K562 (cell line): ENCODE data around the gene ADD1. TPM values are rescaled to one million over a fixed set of nuclear protein-coding genes. Genes with fewer than 3 reads are reported as not detected.

Experiments
- ATAC-seq: fragments of 200-7000 bp; cut with Tn5 transposase; 3 replicates; pipeline ENCODE4 v1.9.1; 2020; ENCODE audit warnings: moderate library complexity
- BruUV-seq: library from RNA; stranded (reverse); fragments of 400-500 nt; replicated peaks from 2 replicates; lab custom pipeline; 2021; lab: Mats Ljungman, UMichigan
- CTCF ChIA-PET: fragments of 300-600 bp; formaldehyde crosslinking; extraction: SDS; loops from one replicate; lab custom pipeline; 2021; ENCODE audit warnings: low intra/inter-chr PET ratio; lab: Yijun Ruan, JAX
- POLR2A ChIA-PET: fragments of 300-600, 350-650 bp; sonication (Branson Sonifier 250); formaldehyde crosslinking; extraction: SDS; loops from one replicate; lab custom pipeline; 2021; ENCODE audit warnings: antibody characterized with exemption, inconsistent platforms; lab: Yijun Ruan, JAX
- DNase-seq, 4 experiments: peaks; one replicate each; pipeline versions ENCODE4 v3.0.0 to v3.0.0-alpha.2; 2011 to 2018; ENCODE audit warnings: low spot score in 3 of 4, mixed read lengths in 3 of 4; ENCODE audit errors: extremely low read depth in 1 of 4
- FAIRE-seq: peaks from 2 replicates; lab custom pipeline; 2011; peaks lifted over from hg19 to GRCh38; lab: Jason Lieb, UNC
- H2AFZ ChIP-seq: 2 replicates; pipeline ENCODE4 v1.6.0; 2011; ENCODE audit warnings: low read depth, low read length, control low read depth, inconsistent platforms
- H3K27ac ChIP-seq: fragments of 200-600 bp; 3 replicates; pipeline ENCODE4 v1.8.0; 2011; ENCODE audit warnings: low read depth, mild to moderate bottlenecking, control low read depth, inconsistent platforms, low read length, moderate library complexity, mixed read lengths; ENCODE audit errors: extremely low read depth
- H3K27me3 ChIP-seq, 2 experiments: fragments of 300-600 bp in 1 of 2; 2 replicates in 1 of 2; 3 replicates in 1 of 2; pipeline versions ENCODE4 v1.6.0 to v1.8.0; 2011; ENCODE audit warnings: inconsistent platforms in 2 of 2, low read length in 2 of 2, mild to moderate bottlenecking in 1 of 2, mixed read lengths in 1 of 2, moderate library complexity in 1 of 2; ENCODE audit not compliant: control insufficient read depth in 2 of 2, insufficient read depth in 2 of 2
- H3K36me3 ChIP-seq: fragments of 300-600 bp; 3 replicates; pipeline ENCODE4 v1.8.0; 2011; ENCODE audit warnings: mild to moderate bottlenecking, low read length, inconsistent platforms; ENCODE audit not compliant: control insufficient read depth, insufficient read depth
- H3K4me1 ChIP-seq, 2 experiments: fragments of 200-600 bp in 1 of 2; replicated peaks in 1 of 2; 2 replicates in 1 of 2; 3 replicates in 1 of 2; pipeline versions ENCODE4 v1.5.1 to v1.8.0; 2011; ENCODE audit warnings: inconsistent platforms in 2 of 2, low read length in 2 of 2, mild to moderate bottlenecking in 1 of 2, mixed read lengths in 1 of 2, moderate library complexity in 1 of 2; ENCODE audit not compliant: control insufficient read depth in 2 of 2, insufficient read depth in 2 of 2
- H3K4me2 ChIP-seq: 2 replicates; pipeline ENCODE4 v1.6.1; 2011; ENCODE audit warnings: low read length, control low read depth, inconsistent platforms, mixed read lengths; ENCODE audit not compliant: insufficient read depth
- H3K4me3 ChIP-seq: fragments of 200-600 bp; sonication (generic), shearing (Covaris generic); 2 replicates; pipeline ENCODE4 v1.5.1; 2016; ENCODE audit warnings: control low read depth, inconsistent platforms
- H3K79me2 ChIP-seq: fragments of 200-600 bp; 3 replicates; pipeline ENCODE4 v1.8.0; 2011; ENCODE audit warnings: low read length, inconsistent platforms; ENCODE audit not compliant: control insufficient read depth, insufficient read depth
- H3K9ac ChIP-seq, 2 experiments: 2 replicates each; pipeline versions ENCODE4 v1.6.0 to v1.6.1; 2011; ENCODE audit warnings: low read depth in 2 of 2, low read length in 2 of 2, control low read depth in 1 of 2, inconsistent platforms in 1 of 2, mild to moderate bottlenecking in 1 of 2, mixed read lengths in 1 of 2; ENCODE audit not compliant: insufficient read depth in 1 of 2
- H3K9me1 ChIP-seq: one replicate; pipeline ENCODE4 v1.6.0; 2011; ENCODE audit warnings: inconsistent platforms, mild to moderate bottlenecking, low read length, moderate library complexity; ENCODE audit not compliant: control insufficient read depth, insufficient read depth
- H3K9me3 ChIP-seq: replicated peaks from 2 replicates; pipeline ENCODE4 v1.5.1; 2011; ENCODE audit warnings: low read depth, low read length, inconsistent platforms; ENCODE audit not compliant: control insufficient read depth, insufficient read depth
- H4K20me1 ChIP-seq: replicated peaks from 2 replicates; pipeline ENCODE4 v1.6.1; 2011; ENCODE audit warnings: low read length, inconsistent platforms, mixed read lengths; ENCODE audit not compliant: control insufficient read depth, insufficient read depth
- CCNT2 ChIP-seq: IDR thresholded peaks from 2 replicates; pipeline ENCODE4 v1.6.1; 2011; ENCODE audit warnings: borderline replicate concordance, low read depth, mild to moderate bottlenecking, moderate library complexity, mixed read lengths, low read length; ENCODE audit not compliant: insufficient read length; ENCODE audit errors: extremely low read depth
- CHD4 ChIP-seq: fragments of 200-600 bp; sonication (generic); IDR thresholded peaks from 3 replicates; pipeline ENCODE4 v1.6.1; 2012; ENCODE audit warnings: low read depth, mild to moderate bottlenecking, mixed read lengths, low read length, inconsistent platforms; ENCODE audit not compliant: insufficient read depth, insufficient replicate concordance, poor library complexity, severe bottlenecking
- E2F8 ChIP-seq: fragments of 450-650 bp; IDR thresholded peaks from 2 replicates; pipeline ENCODE4 v1.7.1; 2018; ENCODE audit warnings: mild to moderate bottlenecking, low read depth; ENCODE audit not compliant: partially characterized antibody
- JUND ChIP-seq, 2 experiments: IDR thresholded peaks; 2 replicates in 1 of 2; 3 replicates in 1 of 2; pipeline ENCODE4 v1.6.1; 2011; ENCODE audit warnings: borderline replicate concordance in 2 of 2, low read depth in 2 of 2, low read length in 2 of 2, improper control_type of control experiment in 1 of 2, missing biosample characterization in 1 of 2, missing genetic modification characterization in 1 of 2, missing genetic modification reagents in 1 of 2
- WGBS: fragments of 100-300 bp; shearing (Covaris generic); methylation state at CpG from one replicate; pipeline ENCODE4 v1.1.6; 2016; ENCODE audit warnings: low coverage, mixed read lengths; ENCODE audit not compliant: insufficient coverage; ENCODE audit errors: missing lambda C conversion rate; 5-methylcytosine and 5-hydroxymethylcytosine counted together
- in situ Hi-C: fragments of 300-500 bp; cut with MboI; formaldehyde crosslinking; loops from 4 replicates; pipeline ENCODE4 v1.15.0; 2018; ENCODE audit warnings: inconsistent platforms, mixed read lengths
- intact Hi-C: fragments of 100-400 bp; cut with micrococcal nuclease; formaldehyde crosslinking; loops from 2 replicates; pipeline ENCODE4 v1.14.2; 2022
- polyA plus RNA-seq, 8 experiments: library from polyadenylated mRNA; depleted of rRNA in 4 of 8; stranded (reverse) in 5 of 8; unstranded in 3 of 8; fragments of >200 nt; fragmentation: Nextera tagmentation in 2 of 8; fragmentation: Illumina TruSeq in 1 of 8; extraction: Ambion mirVana in 2 of 8; extraction: Trizol in 1 of 8; gene quantifications; 2 replicates each; pipeline versions ENCODE4 v1.2.1 to v1.2.3, GENCODE V29; 2011 to 2014; ENCODE audit warnings: inconsistent platforms in 1 of 8, missing spikeins in 1 of 8
- total RNA-seq, 7 experiments: library from RNA; depleted of rRNA in 6 of 7; stranded (reverse); fragments of >200 nt in 6 of 7; fragmentation: Illumina TruSeq in 2 of 7; extraction: Trizol in 2 of 7; gene quantifications; 2 replicates each; pipeline versions ENCODE4 v1.2.1 to v1.2.3, GENCODE V29; 2011 to 2021; ENCODE audit warnings: low replicate concordance in 1 of 7
- TF ChIP-seq, protein P1 (sequence below): fragments of 450-650 bp; IDR thresholded peaks from 2 replicates; pipeline ENCODE4 v1.6.1; 2018; ENCODE audit not compliant: partially characterized antibody

The ADD1 gene
- total and polyA plus RNA-seq, 9 of the 15 experiments (the other 6 are each of a cell fraction or from before 2014, with no cell fraction given), result 17.5 to 153 (median 74.0) TPM

DNA sequence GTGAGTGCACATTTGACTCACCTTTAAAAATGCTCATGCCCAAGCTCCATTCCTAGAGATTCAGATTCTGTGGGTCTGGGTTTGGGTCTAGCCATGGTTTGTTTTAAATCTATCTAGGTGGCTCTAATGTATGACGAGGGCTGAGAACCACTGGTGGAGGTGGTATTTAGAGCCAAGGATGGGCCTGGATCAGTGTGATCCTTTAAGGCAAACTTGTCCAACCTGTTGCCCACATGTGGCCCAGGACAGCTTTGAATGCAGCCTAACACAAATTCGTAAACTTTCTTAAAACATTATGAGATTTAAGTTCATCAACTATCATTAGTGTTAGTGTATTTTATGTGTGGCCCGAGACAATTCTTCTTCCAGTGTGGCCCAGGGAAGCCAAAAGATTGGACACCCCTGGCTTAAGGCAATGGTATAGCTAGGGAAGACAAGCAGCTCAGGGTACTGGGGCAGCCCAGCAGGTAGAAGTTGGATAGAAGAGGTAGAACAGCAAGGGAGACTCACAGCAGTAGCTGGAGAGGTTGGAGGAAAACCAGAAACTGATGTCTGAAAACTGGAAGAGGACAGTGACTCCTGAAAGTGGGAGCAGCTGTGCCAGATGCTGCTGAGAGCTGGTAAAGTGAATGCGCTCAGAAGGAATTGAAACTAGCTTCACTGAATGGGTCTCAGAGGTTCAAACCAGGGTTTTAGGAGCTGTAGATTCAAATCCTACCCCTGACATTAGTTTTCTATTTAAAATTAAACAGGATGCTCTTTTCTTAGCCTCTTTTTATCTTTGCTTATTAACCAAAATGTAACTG, 18.2 kb downstream of the ADD1 start:
- Histone ChIP-seq H3K4me2 (no peak overlapping the region), H3K9me1 (no peaks in the 10 kb centered on the region), H3K9me3 (no peaks in the 10 kb centered on the region), H3K4me1 (peaks cover 18 to 48% of the 10 kb centered on the region in 2 experiments), H3K9ac (no peak overlapping the region), H4K20me1 (peaks cover 47% of the 10 kb centered on the region), H3K27me3 (no peaks in the 10 kb centered on the region), H3K4me3 (no peak overlapping the region), H2AFZ (no peak overlapping the region), H3K27ac (no peak overlapping the region), H3K36me3 (peaks cover 5% of the 10 kb centered on the region; the same call in 1 of the 3 replicates), H3K79me2 (peaks cover 96% of the 10 kb centered on the region)
- DNase-seq (no peak), FAIRE-seq (no peak), ATAC-seq (0 out of 3 replicates have a peak, but pooled peaks have one; percentile 17)
- 75% methylated on average over 4 of the region's 4 CpGs for WGBS
- TF ChIP-seq, protein P1, sequence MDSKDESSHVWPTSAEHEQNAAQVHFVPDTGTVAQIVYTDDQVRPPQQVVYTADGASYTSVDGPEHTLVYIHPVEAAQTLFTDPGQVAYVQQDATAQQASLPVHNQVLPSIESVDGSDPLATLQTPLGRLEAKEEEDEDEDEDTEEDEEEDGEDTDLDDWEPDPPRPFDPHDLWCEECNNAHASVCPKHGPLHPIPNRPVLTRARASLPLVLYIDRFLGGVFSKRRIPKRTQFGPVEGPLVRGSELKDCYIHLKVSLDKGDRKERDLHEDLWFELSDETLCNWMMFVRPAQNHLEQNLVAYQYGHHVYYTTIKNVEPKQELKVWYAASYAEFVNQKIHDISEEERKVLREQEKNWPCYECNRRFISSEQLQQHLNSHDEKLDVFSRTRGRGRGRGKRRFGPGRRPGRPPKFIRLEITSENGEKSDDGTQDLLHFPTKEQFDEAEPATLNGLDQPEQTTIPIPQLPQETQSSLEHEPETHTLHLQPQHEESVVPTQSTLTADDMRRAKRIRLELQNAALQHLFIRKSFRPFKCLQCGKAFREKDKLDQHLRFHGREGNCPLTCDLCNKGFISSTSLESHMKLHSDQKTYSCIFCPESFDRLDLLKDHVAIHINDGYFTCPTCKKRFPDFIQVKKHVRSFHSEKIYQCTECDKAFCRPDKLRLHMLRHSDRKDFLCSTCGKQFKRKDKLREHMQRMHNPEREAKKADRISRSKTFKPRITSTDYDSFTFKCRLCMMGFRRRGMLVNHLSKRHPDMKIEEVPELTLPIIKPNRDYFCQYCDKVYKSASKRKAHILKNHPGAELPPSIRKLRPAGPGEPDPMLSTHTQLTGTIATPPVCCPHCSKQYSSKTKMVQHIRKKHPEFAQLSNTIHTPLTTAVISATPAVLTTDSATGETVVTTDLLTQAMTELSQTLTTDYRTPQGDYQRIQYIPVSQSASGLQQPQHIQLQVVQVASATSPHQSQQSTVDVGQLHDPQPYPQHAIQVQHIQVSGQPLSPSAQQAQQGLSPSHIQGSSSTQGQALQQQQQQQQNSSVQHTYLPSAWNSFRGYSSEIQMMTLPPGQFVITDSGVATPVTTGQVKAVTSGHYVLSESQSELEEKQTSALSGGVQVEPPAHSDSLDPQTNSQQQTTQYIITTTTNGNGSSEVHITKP, result peak; percentile 25
- TF ChIP-seq JUND (IDR thresholded peaks at IDR 0.05; ENCODE audit: borderline replicate concordance, low read depth, low read length) (no peak), JUND (tag; IDR thresholded peaks at IDR 0.05; ENCODE audit: borderline replicate concordance, low read depth, low read length) (no peak), CCNT2 (no peak), E2F8 (no peak), CHD4 (no peak)
- intact Hi-C loops, result no loop called here
- CTCF ChIA-PET, result no interaction called here
- POLR2A ChIA-PET, result interaction anchor here (0.7 to 4.2 kb wide), 7 partner anchors 10 to 149 kb away, joined by 3 to 16 read pairs (median 3); no protein-coding TSS in a partner anchor
- in situ Hi-C loops, result no loop called here
- BruUV-seq, result no TSS peak
